ENCODE data around the gene TSC22D4. TPM values are rescaled to one million over a fixed set of nuclear protein-coding genes. Genes with fewer than 3 reads are reported as not detected.
A peak's percentile ranks its signal among the peaks of the same experiment; 100 is the strongest.

The TSC22D4 gene
- total and polyA plus RNA-seq, 4 experiments from 2014 or later: 30.0 to 154 (median 89.1) TPM

GRCh38 chr7:100493476-100494264, 14.7 kb upstream of the TSC22D4 start:
- peaks cover 3 to 29% (median 15%) of the 10 kb centered on the region in 4 donors for H3K4me1 Mint-ChIP-seq
- peaks cover 0 to 2% of the 10 kb centered on the region in 2 donors for H3K27me3 Mint-ChIP-seq
- intact Hi-C loops (cut with micrococcal nuclease): loop anchor here (1.0 to 2.0 kb wide), 2 partner anchors 10 to 65 kb away; partner anchors contain the start of gene NYAP1

GRCh38 chr7:100492738-100493475, 13.9 kb upstream of the TSC22D4 start:
- POLR2A ChIA-PET (ENCODE audit: partially characterized antibody): interaction anchor here (0.9 to 2.8 kb wide), 11 partner anchors 10 to 94 kb away, joined by 3 to 12 read pairs (median 6); partner anchors contain the start of genes FBXO24, NYAP1 and TSC22D4
- Histone ChIP-seq H3K4me1 (ENCODE audit: insufficient read depth, low read length) (peaks cover 10% of the 10 kb centered on the region), H3K4me3 (ENCODE audit: low read length in 2 of 2) (no peak overlapping the region), H3K27ac (ENCODE audit: low read depth, low read length) (no peak overlapping the region), H3K36me3 (ENCODE audit: insufficient read depth, low read length) (no peaks in the 10 kb centered on the region), H3K27me3 (ENCODE audit: insufficient read depth, low read length) (no peaks in the 10 kb centered on the region), H3K9me3 (ENCODE audit: control insufficient read depth in 1 of 2, low read length in 2 of 2) (no peaks in the 10 kb centered on the region)
- peaks cover 3 to 29% (median 15%) of the 10 kb centered on the region in 4 donors for H3K4me1 Mint-ChIP-seq
- no peaks in the 10 kb centered on the region for H3K36me3 Mint-ChIP-seq
- peak overlapping the region in 4 of 7 donors; percentile 14 to 86 (median 52) for H3K27ac Mint-ChIP-seq
- CTCF ChIA-PET (ENCODE audit: partially characterized antibody): interaction anchor here (1.0 to 3.2 kb wide), 12 partner anchors 10 to 69 kb away, joined by 3 to 25 read pairs (median 5); partner anchors contain the start of gene AGFG2
- H3K27me3 Mint-ChIP-seq: peaks cover 0 to 2% of the 10 kb centered on the region in 2 donors
- intact Hi-C loops (cut with micrococcal nuclease): loop anchor here (1.0 to 2.0 kb wide), 2 partner anchors 10 to 66 kb away; partner anchors contain the start of gene NYAP1
- DNase-seq: no peak
- H3K4me3 Mint-ChIP-seq: peak overlapping the region; percentile 71 to 84 (median 74)
- H3K9me3 Mint-ChIP-seq: no peaks in the 10 kb centered on the region

More at GRCh38 chr7:100493476-100494264, 14.7 kb upstream of the TSC22D4 start:
- Mint-ChIP-seq H3K36me3 (no peaks in the 10 kb centered on the region), H3K9me3 (no peaks in the 10 kb centered on the region), H3K4me3 (peak overlapping the region; percentile 71 to 84 (median 75)), H3K27ac (peak overlapping the region in 3 of 7 donors; percentile 32 to 86 (median 84))
- peak; percentile 48 to 60 (median 54) for DNase-seq
- Histone ChIP-seq H3K36me3 (ENCODE audit: insufficient read depth, low read length) (no peaks in the 10 kb centered on the region), H3K4me3 (ENCODE audit: low read length in 2 of 2) (no peak overlapping the region), H3K9me3 (ENCODE audit: control insufficient read depth in 1 of 2, low read length in 2 of 2) (no peaks in the 10 kb centered on the region), H3K4me1 (ENCODE audit: insufficient read depth, low read length) (peaks cover 10% of the 10 kb centered on the region), H3K27me3 (ENCODE audit: insufficient read depth, low read length) (no peaks in the 10 kb centered on the region), H3K27ac (ENCODE audit: low read depth, low read length) (no peak overlapping the region)
- CTCF ChIA-PET (ENCODE audit: partially characterized antibody): interaction anchor here (1.0 to 3.2 kb wide), 12 partner anchors 11 to 69 kb away, joined by 3 to 25 read pairs (median 5); partner anchors contain the start of gene AGFG2
- POLR2A ChIA-PET (ENCODE audit: partially characterized antibody): interaction anchor here (0.9 to 2.8 kb wide), 13 partner anchors 11 to 182 kb away, joined by 3 to 12 read pairs (median 6); partner anchors contain the start of genes FBXO24, NYAP1 and TSC22D4

- Mint-ChIP-seq H3K36me3 (no peaks in the 10 kb centered on the region), H3K4me1 (peaks cover 3 to 29% (median 15%) of the 10 kb centered on the region in 4 donors), H3K27ac (peak overlapping the region in 1 of 7 donors; percentile 63), H3K4me3 (peak overlapping the region in 1 of 8 donors; percentile 9), H3K27me3 (peaks cover 0 to 2% of the 10 kb centered on the region in 2 donors), H3K9me3 (no peaks in the 10 kb centered on the region)
- Histone ChIP-seq H3K4me1 (ENCODE audit: insufficient read depth, low read length) (peaks cover 10% of the 10 kb centered on the region), H3K36me3 (ENCODE audit: insufficient read depth, low read length) (no peaks in the 10 kb centered on the region), H3K9me3 (ENCODE audit: control insufficient read depth in 1 of 2, low read length in 2 of 2) (no peaks in the 10 kb centered on the region), H3K4me3 (ENCODE audit: low read length in 2 of 2) (no peak overlapping the region), H3K27ac (ENCODE audit: low read depth, low read length) (no peak overlapping the region), H3K27me3 (ENCODE audit: insufficient read depth, low read length) (no peaks in the 10 kb centered on the region)
- DNase-seq: no peak
- ChIA-PET POLR2A (ENCODE audit: partially characterized antibody) (no interaction called here), CTCF (ENCODE audit: partially characterized antibody) (no interaction called here)
- intact Hi-C loops (cut with micrococcal nuclease): no loop called here
Measured at GRCh38 chr7:100491192-100491578, 12.2 kb upstream of the TSC22D4 start.

GRCh38 chr7:100490483-100491191, 11.6 kb upstream of the TSC22D4 start:
- Mint-ChIP-seq H3K4me1 (peaks cover 5 to 29% (median 15%) of the 10 kb centered on the region in 4 donors), H3K9me3 (no peaks in the 10 kb centered on the region), H3K36me3 (no peaks in the 10 kb centered on the region), H3K4me3 (no peak overlapping the region), H3K27me3 (no peaks in the 10 kb centered on the region), H3K27ac (peak overlapping the region in 3 of 7 donors; percentile 22 to 73 (median 40))
- Histone ChIP-seq H3K36me3 (ENCODE audit: insufficient read depth, low read length) (no peaks in the 10 kb centered on the region), H3K4me1 (ENCODE audit: insufficient read depth, low read length) (peaks cover 10% of the 10 kb centered on the region), H3K27me3 (ENCODE audit: insufficient read depth, low read length) (no peaks in the 10 kb centered on the region), H3K9me3 (ENCODE audit: control insufficient read depth in 1 of 2, low read length in 2 of 2) (no peaks in the 10 kb centered on the region), H3K27ac (ENCODE audit: low read depth, low read length) (no peak overlapping the region), H3K4me3 (ENCODE audit: low read length in 2 of 2) (no peak overlapping the region)
- intact Hi-C loops (cut with micrococcal nuclease): no loop called here
- ChIA-PET POLR2A (ENCODE audit: partially characterized antibody) (interaction anchor here (1.1 kb wide), 1 partner anchor 95 kb away, joined by 4 read pairs; the partner anchor contains the start of genes FBXO24 and LRCH4), CTCF (ENCODE audit: partially characterized antibody) (interaction anchor here (1.0 kb wide), 2 partner anchors 12 to 68 kb away, joined by 3 read pairs; partner anchors contain the start of gene TSC22D4)
- no peak for DNase-seq

GRCh38 chr7:100489824-100490223, 10.8 kb upstream of the TSC22D4 start:
- peak overlapping the region in 4 of 7 donors; percentile 31 to 73 (median 40) for H3K27ac Mint-ChIP-seq

GRCh38 chr7:100489121-100489520, 10.1 kb upstream of the TSC22D4 start:
- Histone ChIP-seq H3K4me1 (ENCODE audit: insufficient read depth, low read length) (peaks cover 15% of the 10 kb centered on the region), H3K4me3 (ENCODE audit: low read length in 2 of 2) (no peak overlapping the region), H3K9me3 (ENCODE audit: control insufficient read depth in 1 of 2, low read length in 2 of 2) (no peaks in the 10 kb centered on the region), H3K27ac (ENCODE audit: low read depth, low read length) (no peak overlapping the region), H3K27me3 (ENCODE audit: insufficient read depth, low read length) (no peaks in the 10 kb centered on the region), H3K36me3 (ENCODE audit: insufficient read depth, low read length) (no peaks in the 10 kb centered on the region)
- H3K4me3 Mint-ChIP-seq: peak overlapping the region in 1 of 8 donors; percentile 46
- ChIA-PET CTCF (ENCODE audit: partially characterized antibody) (interaction anchor here (0.7 to 1.7 kb wide), 3 partner anchors 10 to 20 kb away, joined by 3 to 5 read pairs (median 4); partner anchors contain the start of gene TSC22D4), POLR2A (ENCODE audit: partially characterized antibody) (interaction anchor here (1.3 kb wide), 1 partner anchor 28 kb away, joined by 3 read pairs; no protein-coding TSS in a partner anchor)
- no peaks in the 10 kb centered on the region for H3K9me3 Mint-ChIP-seq
- H3K36me3 Mint-ChIP-seq: no peaks in the 10 kb centered on the region
- H3K4me1 Mint-ChIP-seq: peaks cover 8 to 34% (median 18%) of the 10 kb centered on the region in 4 donors
- H3K27ac Mint-ChIP-seq: no peak overlapping the region
- H3K27me3 Mint-ChIP-seq: no peaks in the 10 kb centered on the region
- no peak for DNase-seq
- intact Hi-C loops (cut with micrococcal nuclease): no loop called here

More at GRCh38 chr7:100489824-100490223, 10.8 kb upstream of the TSC22D4 start:
- no peak overlapping the region for H3K27ac ChIP-seq (ENCODE audit: low read depth, low read length)
- H3K4me1 ChIP-seq (ENCODE audit: insufficient read depth, low read length): peaks cover 12% of the 10 kb centered on the region
- no peak overlapping the region for H3K4me3 Mint-ChIP-seq
- intact Hi-C loops (cut with micrococcal nuclease): no loop called here
- H3K9me3 ChIP-seq (ENCODE audit: control insufficient read depth in 1 of 2, low read length in 2 of 2): no peaks in the 10 kb centered on the region
- H3K36me3 Mint-ChIP-seq: no peaks in the 10 kb centered on the region
- ChIA-PET POLR2A (ENCODE audit: partially characterized antibody) (interaction anchor here (1.1 kb wide), 1 partner anchor 96 kb away, joined by 4 read pairs; the partner anchor contains the start of genes FBXO24 and LRCH4), CTCF (ENCODE audit: partially characterized antibody) (interaction anchor here (1.0 kb wide), 2 partner anchors 11 to 69 kb away, joined by 3 read pairs; partner anchors contain the start of gene TSC22D4)
- H3K9me3 Mint-ChIP-seq: no peaks in the 10 kb centered on the region
- peaks cover 5 to 30% (median 16%) of the 10 kb centered on the region in 4 donors for H3K4me1 Mint-ChIP-seq
- H3K36me3 ChIP-seq (ENCODE audit: insufficient read depth, low read length): no peaks in the 10 kb centered on the region
- peak; percentile 45 to 67 (median 59) for DNase-seq
- H3K27me3 Mint-ChIP-seq: no peaks in the 10 kb centered on the region
- H3K4me3 ChIP-seq (ENCODE audit: low read length in 2 of 2): no peak overlapping the region
- H3K27me3 ChIP-seq (ENCODE audit: insufficient read depth, low read length): no peaks in the 10 kb centered on the region
